GM21423 (cell line): ENCODE results near the gene RAP1B.

ENCODE experiments used
- ATAC-seq: cut with Tn5 transposase; IDR thresholded peaks from one replicate; pipeline ENCODE4 v1.9.1; 2021; ENCODE audit warnings: mild to moderate bottlenecking, moderate library complexity; ENCODE audit not compliant: unreplicated experiment

The RAP1B gene

GRCh38 chr12:68610370-68611093, at the start of gene RAP1B:
RAP1B (plus strand) TSS chr12:68610899; CDS start chr12:68648725, 37,826 bp downstream.
- peak; percentile 83 for ATAC-seq

DNA sequence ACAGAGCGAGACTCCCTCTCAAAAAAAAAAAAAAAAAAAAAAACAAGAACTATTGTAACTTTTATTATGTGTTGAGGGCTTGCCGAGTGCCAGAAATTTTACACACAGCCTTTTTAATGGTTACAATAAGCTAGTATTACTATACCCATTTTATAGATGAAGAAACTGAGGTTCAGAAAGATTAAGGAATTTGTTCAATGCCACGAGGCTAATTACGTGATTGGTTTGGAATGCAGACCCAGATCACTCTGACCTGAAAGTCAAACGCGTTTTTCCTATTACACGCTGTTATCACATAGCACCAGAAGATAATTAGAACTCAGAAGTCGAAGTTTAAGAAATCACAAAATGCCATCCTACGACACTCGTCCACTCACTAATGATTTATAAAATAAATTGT, 48.9 kb upstream of the RAP1B start:
- ATAC-seq: no peak

- no peak for ATAC-seq
Measured at GRCh38 chr12:68564166-68564565, 46.5 kb upstream of the RAP1B start.

GRCh38 chr12:68565391-68565903, 45.3 kb upstream of the RAP1B start:
- ATAC-seq: no peak

DNA sequence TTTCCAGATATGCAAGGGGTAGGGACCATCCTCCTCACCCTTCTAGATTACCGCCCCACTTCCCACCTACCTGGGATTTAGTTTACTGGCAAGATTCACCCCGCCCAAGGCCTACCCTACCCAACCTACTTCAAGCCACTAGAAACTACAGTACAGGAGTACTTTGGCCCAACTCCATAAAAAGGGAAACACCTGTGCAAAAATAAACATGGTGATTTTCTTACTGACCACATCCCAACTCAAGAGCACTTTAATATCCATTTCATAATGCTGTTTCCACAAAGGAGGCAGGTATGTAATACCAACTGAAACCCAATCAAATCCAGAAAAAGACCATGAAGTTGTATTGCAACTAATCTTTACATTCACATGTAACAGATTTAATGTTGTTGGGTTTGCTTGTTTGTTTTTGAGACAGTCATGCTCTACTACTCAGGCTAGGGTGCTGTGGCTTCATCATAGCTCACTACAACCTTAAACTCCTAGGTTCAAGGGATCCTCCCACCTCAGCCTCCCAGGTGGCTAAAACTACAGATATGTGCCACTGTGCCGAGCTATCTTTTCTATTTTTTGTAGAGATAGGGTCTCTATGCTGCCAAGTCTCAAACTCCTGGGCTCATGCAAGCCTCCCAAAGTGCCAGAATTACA, 41.7 kb upstream of the RAP1B start:
- no peak for ATAC-seq

DNA sequence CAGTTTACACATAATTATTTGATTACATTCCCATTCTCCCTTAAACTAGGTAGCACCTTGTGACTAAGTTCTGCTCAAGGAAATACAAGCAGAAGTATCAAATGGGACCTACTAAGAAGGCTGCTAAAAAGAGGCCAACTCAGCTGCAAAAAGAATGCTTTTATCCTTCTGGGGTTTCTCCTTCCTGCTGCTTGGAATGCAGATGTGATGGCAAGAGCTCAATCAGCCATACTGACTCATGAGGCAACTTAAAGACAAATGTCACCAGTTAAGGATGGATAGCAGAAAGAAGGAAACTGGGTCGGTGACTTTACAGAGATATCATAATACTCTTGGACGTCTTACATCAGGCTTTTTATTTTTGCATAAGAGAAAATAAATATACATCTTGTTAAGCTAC, 38.0 kb upstream of the RAP1B start:
- no peak for ATAC-seq

DNA sequence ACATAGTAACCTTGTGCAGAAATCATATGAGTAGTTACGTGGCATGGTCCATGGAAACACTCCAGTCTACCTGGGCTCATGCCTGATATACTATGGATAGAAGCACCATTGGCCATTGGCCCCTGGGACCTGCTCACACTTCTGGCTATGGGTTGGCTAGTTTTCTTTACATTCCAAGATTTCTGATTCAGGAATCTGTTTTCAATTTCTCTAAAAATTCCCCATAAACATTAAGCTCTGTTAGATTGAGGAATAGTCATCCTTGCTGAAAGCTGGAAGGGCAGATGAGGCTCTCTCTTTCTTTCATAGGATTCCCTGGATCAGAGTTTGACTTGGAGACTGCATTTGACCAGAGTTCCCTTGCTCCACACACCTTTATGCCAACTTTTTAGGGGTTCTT, 37.3 kb upstream of the RAP1B start:
- ATAC-seq: no peak

- no peak for ATAC-seq
Measured at GRCh38 chr12:68577949-68578348, 32.8 kb upstream of the RAP1B start.

- no peak for ATAC-seq
Measured at GRCh38 chr12:68578765-68579164, 31.9 kb upstream of the RAP1B start.

DNA sequence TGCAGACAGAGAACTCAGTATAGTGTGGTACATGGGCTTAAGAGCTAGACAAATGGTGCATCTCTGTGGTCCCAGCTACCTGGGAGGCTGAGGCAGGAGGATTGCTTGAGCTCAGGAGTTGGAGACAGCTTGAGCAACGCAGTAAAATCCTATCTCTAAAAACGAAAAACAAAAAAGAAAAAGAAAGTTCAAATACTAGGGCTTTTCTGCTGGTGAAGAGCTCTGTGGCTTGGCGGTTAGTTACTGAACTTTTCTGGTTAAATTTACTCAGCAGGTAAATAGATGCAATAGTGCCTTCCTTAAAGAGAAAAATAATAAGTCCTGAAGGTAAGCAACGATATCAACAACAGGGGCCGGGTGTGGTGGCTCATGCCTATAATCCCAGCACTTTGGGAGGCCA, 31.4 kb upstream of the RAP1B start:
- no peak for ATAC-seq

DNA sequence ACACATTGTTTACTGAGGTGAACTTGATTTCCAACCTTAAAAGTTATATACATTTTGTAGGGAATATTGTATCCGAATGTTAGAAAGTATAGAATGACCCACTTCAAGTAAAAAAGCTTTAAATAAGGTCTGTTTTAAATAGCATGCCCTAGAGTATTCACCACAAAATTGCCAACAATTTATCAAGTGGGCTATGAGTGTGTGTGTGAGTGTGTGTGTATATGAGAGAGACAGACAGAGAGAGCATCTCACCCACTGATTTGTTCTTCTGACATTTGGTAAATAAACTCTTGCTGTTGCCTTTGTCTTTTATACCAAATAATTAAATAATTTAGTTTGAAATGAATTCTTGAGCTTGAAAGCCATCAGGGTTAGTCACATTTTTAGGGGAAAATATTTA, 29.8 kb upstream of the RAP1B start:
- no peak for ATAC-seq

DNA sequence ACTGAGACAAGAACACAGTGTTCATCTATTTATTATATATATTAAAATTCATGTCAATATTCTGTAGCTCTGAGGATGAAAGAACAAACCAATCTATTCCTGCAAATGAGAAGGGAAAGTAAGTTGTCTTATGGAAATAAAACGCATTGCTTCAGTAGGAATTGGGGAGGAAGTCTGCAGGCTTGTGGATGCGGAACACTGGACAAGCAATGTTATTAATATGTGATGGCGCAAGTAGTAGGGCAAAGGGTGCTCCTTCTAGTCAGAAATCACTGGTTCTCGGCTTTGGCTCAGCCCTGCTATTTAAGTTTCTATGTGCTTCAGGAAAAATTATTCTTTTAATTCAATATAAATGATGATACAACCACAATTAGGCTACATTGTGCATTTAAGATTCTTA, 28.8 kb upstream of the RAP1B start:
- no peak for ATAC-seq

DNA sequence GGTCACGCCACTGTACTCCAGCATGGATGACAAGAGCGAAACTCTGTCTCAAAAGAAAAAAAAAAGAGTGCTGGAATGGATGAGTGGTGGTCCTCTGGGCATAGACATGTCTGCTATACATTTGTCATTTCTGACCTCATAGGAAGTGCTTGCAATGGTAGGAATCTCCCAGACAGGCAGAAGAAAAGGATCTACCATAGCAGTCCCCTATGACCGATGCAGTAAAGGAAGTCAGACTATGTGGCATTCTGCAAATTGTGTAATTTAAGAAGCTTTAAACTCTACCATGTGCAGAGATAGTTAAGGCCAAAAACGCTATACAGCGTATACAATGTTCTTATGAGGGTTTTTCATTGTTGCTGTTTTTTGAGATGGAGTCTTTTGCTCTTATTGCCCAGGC, 24.7 kb upstream of the RAP1B start:
- no peak for ATAC-seq

GRCh38 chr12:68587448-68587873, 23.2 kb upstream of the RAP1B start:
- peak; percentile 87 for ATAC-seq

DNA sequence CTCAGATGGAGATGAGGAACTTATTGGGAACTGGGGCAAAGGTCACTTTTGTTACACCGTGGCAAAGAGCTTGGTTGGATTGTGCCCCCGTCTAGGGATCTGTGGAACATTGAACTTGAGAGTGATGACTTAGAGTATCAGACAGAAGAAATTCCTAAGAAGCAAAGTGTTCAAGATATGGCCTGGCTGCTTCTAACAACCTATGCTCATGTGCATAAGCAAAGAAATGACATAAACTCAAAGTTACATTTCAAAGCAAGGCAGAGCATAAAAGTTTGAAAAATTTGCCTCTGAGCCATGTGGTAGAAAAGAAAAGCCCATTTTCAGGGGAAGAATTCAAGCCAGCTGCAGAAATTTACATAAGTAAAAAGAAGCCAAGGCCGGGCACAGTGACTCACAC, 21.5 kb upstream of the RAP1B start:
- ATAC-seq: no peak

DNA sequence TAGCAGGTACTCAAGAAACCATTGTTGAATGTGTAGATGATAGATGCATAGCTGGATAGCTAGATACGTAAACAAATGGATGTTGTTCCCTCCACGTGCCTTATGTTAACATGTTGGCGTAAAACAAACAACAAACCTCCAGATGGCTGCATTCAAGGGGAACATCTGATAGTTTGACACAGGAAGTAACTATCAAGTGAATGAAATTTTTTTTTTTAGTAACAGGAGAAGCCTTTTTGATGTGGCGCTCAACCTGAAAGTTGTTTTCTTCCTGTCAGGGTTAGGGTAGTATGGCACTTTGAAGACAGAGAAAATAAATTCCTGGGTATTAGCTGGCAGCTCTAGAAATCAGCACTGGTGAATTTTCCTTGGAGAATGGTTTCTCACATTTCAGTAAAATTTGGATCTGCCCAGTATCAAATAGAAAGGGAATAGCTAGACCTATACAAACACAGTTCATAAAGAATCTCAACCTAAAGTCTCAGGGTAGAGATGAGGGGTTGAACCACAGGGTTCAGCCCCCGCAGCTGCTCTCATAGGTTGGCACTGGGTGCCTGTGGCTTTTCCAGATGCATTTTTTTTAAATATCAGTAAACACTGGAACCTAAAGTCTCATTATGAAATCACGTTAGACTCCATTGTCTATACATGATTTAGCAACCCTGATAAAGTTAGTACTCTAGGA, 18.8 kb upstream of the RAP1B start:
- ATAC-seq: no peak

DNA sequence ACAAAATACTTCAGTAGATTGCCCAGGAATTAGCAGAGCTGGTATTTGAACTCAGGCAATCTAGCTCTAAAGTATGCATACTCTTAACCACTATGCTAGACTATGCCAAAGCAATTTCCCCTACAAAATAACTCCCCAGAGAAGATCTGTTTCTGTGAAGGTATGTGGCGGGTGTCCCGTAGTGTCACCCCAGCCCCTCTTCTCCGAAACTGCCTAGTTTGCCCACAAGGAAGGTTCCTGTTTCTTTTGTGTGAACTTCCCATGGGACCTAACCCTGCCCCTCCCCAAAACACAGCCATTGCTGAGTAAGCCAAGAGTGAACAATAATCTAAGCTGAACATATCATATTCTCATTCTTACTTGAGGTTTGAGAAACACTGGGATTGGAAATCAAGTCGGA, 15.5 kb upstream of the RAP1B start:
- ATAC-seq: no peak

- no peak for ATAC-seq
Measured at GRCh38 chr12:68601767-68602166, 8.9 kb upstream of the RAP1B start.

- ATAC-seq: no peak
Measured at GRCh38 chr12:68602720-68603119, 8.0 kb upstream of the RAP1B start.

GRCh38 chr12:68608191-68608590, 2.5 kb upstream of the RAP1B start:
- ATAC-seq: no peak

DNA sequence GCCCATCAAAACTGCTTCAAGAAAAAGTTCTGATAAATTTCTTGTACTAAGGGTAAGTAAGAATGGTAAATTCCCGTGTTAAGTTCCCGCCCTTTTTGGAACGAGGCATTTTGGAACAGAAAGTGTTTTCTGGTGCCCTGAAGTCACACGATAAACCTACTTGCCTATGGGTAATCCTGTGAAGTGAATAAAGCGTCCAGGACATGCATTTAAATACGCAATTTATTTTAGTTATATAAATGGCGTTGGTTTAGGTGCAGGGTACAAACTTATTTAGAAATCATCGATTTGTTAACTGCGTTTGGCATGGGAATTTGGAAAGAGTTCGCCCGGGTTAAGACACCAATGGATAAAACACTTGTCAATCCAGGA, 715 bp upstream of the RAP1B start:
- ATAC-seq: no peak
